GM13977 (cell line): ENCODE data around the gene DSTYK.

ENCODE experiments used
- DNase-seq: peaks from one replicate; pipeline ENCODE4 v3.0.0; 2012; ENCODE audit warnings: low spot score
- CTCF ChIP-seq: IDR thresholded peaks from 2 replicates; pipeline ENCODE4 v1.5.1; 2012; ENCODE audit warnings: mild to moderate bottlenecking, control low read depth; ENCODE audit not compliant: insufficient read depth; ENCODE audit errors: extremely low read depth, missing control alignments
- in situ Hi-C: fragments of 300-500 bp; cut with MboI; formaldehyde crosslinking; loops from one replicate; pipeline ENCODE4 v1.12.0; 2022; ENCODE audit warnings: low sequenced_read_pairs, low pct_unique_long_range_greater_than_20kb, mixed read lengths, inconsistent platforms; ENCODE audit not compliant: unreplicated experiment

Gene DSTYK

GRCh38 chr1:205211169-205211838 lies at the start of gene DSTYK:
Gene DSTYK, minus strand, starts transcription at chr1:205211702. Its CDS starts 167 bp downstream, at chr1:205211535.
- no peak for TF ChIP-seq CTCF
- in situ Hi-C loops: no loop called here
- DNase-seq: peak; percentile 92

GRCh38 chr1:205259998-205260397 lies 48.5 kb upstream of the DSTYK start:
- TF ChIP-seq CTCF: no peak
- in situ Hi-C loops: loop anchor here (25.0 kb wide), 1 partner anchor 273 kb away; no protein-coding TSS in a partner anchor
- DNase-seq: no peak

- no peak for DNase-seq
- in situ Hi-C loops: loop anchor here (25.0 kb wide), 1 partner anchor 272 kb away; no protein-coding TSS in a partner anchor
Measured at GRCh38 chr1:205259324-205259832, 47.9 kb upstream of the DSTYK start.

GRCh38 chr1:205258719-205259118 lies 47.2 kb upstream of the DSTYK start:
- no peak for TF ChIP-seq CTCF
- peak; percentile 15 for DNase-seq
- in situ Hi-C loops: loop anchor here (25.0 kb wide), 1 partner anchor 271 kb away; no protein-coding TSS in a partner anchor

More at GRCh38 chr1:205259324-205259832, 47.9 kb upstream of the DSTYK start:
- no peak for TF ChIP-seq CTCF

- TF ChIP-seq CTCF: no peak
- in situ Hi-C loops: loop anchor here (25.0 kb wide), 1 partner anchor 271 kb away; no protein-coding TSS in a partner anchor
- no peak for DNase-seq
Measured at GRCh38 chr1:205258261-205258691, 46.8 kb upstream of the DSTYK start.

- DNase-seq: no peak
- in situ Hi-C loops: loop anchor here (25.0 kb wide), 1 partner anchor 270 kb away; no protein-coding TSS in a partner anchor
- no peak for TF ChIP-seq CTCF
Measured at GRCh38 chr1:205257735-205258134, 46.2 kb upstream of the DSTYK start.
